Caco-2 (cell line): ENCODE data around the gene ADCY10. TPM values are rescaled to one million over a fixed set of nuclear protein-coding genes. Genes with fewer than 3 reads are reported as not detected.
"Not testable (repeated sequence)": the region's sequence is repeated elsewhere in the genome, so short reads cannot be mapped to it uniquely, and the experiment has no call there.

Source experiments
- BruUV-seq: library from RNA; stranded (reverse); fragments of 400-500 nt; replicated peaks from 2 replicates; lab custom pipeline; 2021; lab: Mats Ljungman, UMichigan
- CTCF ChIA-PET: fragments of 300-600 bp; sonication (Branson Sonifier 250); formaldehyde crosslinking; loops from one replicate; lab custom pipeline; 2022; ENCODE audit warnings: antibody characterized with exemption; lab: Charles Lee
- POLR2A ChIA-PET: fragments of 300-600 bp; sonication (Branson Sonifier 250); formaldehyde crosslinking; loops from one replicate; lab custom pipeline; 2022; ENCODE audit warnings: antibody characterized with exemption; lab: Charles Lee
- DNase-seq, 2 experiments: peaks; one replicate each; pipeline versions ENCODE4 v3.0.0 to v3.0.0-alpha.2; 2020 to 2022
- H3K27me3 ChIP-seq: replicated peaks from 2 replicates; pipeline ENCODE4 v1.6.0; 2011; ENCODE audit warnings: low read length; ENCODE audit not compliant: control insufficient read depth, insufficient read depth
- H3K36me3 ChIP-seq: 2 replicates; pipeline ENCODE4 v1.5.1; 2011; ENCODE audit warnings: low read length; ENCODE audit not compliant: control insufficient read depth, insufficient read depth
- H3K4me1 ChIP-seq: fragments of 250-450 bp; sonication (Bioruptor Pico); 2 replicates; pipeline ENCODE4 v1.5.1; 2020; ENCODE audit warnings: mild to moderate bottlenecking
- H3K4me3 ChIP-seq: 2 replicates; pipeline ENCODE4 v1.5.1; 2011; ENCODE audit warnings: low read depth, mild to moderate bottlenecking, control low read depth, low read length
- H3K9me3 ChIP-seq: fragments of 250-450 bp; sonication (Bioruptor Pico); 2 replicates; pipeline ENCODE4 v1.5.1; 2020; ENCODE audit warnings: mild to moderate bottlenecking, moderate library complexity
- H3K27ac Mint-ChIP-seq: one replicate; pipeline ENCODE4 v1.8.0; 2022; ENCODE audit warnings: mixed read lengths; ENCODE audit not compliant: unreplicated experiment
- H3K27me3 Mint-ChIP-seq: one replicate; pipeline ENCODE4 v1.8.0; 2022; ENCODE audit warnings: mixed read lengths; ENCODE audit not compliant: insufficient read depth, unreplicated experiment
- H3K36me3 Mint-ChIP-seq: one replicate; pipeline ENCODE4 v1.8.0; 2022; ENCODE audit warnings: mild to moderate bottlenecking, mixed read lengths; ENCODE audit not compliant: insufficient read depth, unreplicated experiment
- H3K4me1 Mint-ChIP-seq: one replicate; pipeline ENCODE4 v1.8.0; 2022; ENCODE audit warnings: low read depth, mixed read lengths; ENCODE audit not compliant: unreplicated experiment
- H3K4me3 Mint-ChIP-seq: one replicate; pipeline ENCODE4 v1.8.0; 2022; ENCODE audit warnings: mild to moderate bottlenecking, moderate library complexity, mixed read lengths; ENCODE audit not compliant: unreplicated experiment
- H3K9me3 Mint-ChIP-seq: one replicate; pipeline ENCODE4 v1.8.0; 2022; ENCODE audit warnings: mixed read lengths; ENCODE audit not compliant: unreplicated experiment
- CTCF ChIP-seq, 2 experiments: fragments of 200-600 bp in 1 of 2; IDR thresholded peaks; 1 replicate in 1 of 2; 2 replicates in 1 of 2; pipeline versions ENCODE4 v1.5.1 to v1.8.0; 2011 to 2022; ENCODE audit warnings: antibody characterized with exemption in 1 of 2, control low read depth in 1 of 2, inconsistent platforms in 1 of 2, low read depth in 1 of 2, low read length in 1 of 2, mild to moderate bottlenecking in 1 of 2, moderate library complexity in 1 of 2; ENCODE audit not compliant: insufficient read depth in 1 of 2, severe bottlenecking in 1 of 2, unreplicated experiment in 1 of 2
- intact Hi-C: fragments of 100-400 bp; cut with micrococcal nuclease; formaldehyde crosslinking; loops from one replicate; pipeline ENCODE4 v1.10.0; 2022; ENCODE audit not compliant: unreplicated experiment
- total RNA-seq: library from RNA; stranded (reverse); gene quantifications from 2 replicates; pipeline ENCODE4 v1.2.3, GENCODE V29; 2022

ADCY10 gene
- total RNA-seq, 1 experiment from 2014 or later: 1.7 TPM

DNA sequence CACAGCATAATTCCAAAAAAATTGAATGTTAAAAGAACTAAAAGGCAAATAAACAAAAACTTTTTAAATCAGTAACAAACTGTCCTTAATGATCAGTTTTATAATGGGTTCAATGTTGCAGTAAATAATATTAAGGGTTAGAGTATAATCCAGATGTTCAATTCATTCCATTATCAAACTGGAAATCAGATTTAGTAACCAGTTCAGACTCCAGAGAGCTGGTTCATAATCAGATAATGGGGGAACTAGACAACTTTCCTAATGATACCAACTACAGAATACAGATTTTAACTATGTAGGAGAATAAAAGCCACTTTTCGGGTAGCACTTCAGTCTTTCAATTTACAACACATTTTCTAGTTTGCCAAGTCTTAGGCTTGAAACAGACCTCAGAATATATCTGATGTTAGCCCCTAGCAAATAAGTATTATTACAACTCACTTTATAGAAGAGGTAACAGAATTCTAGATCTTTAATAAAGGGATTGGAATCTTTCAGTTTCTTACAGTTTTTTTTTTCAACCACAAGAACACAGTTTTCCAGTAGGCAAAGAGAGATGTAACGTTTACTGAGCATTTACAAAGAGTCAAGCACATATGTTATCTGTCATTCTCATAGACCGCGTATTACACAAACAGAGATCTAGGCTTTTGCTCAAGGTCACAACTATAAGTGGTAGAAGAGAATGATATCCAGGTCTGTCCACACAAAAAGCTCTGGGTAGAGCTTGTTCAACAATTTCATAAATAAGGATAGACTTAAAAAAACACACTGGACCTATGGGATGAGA lies 20.7 kb upstream of the ADCY10 start:
- Mint-ChIP-seq H3K9me3 (no peaks in the 10 kb centered on the region), H3K4me3 (peak overlapping the region; percentile 82), H3K36me3 (peaks cover 20% of the 10 kb centered on the region), H3K4me1 (peaks cover 11% of the 10 kb centered on the region), H3K27ac (peak overlapping the region; percentile 86), H3K27me3 (no peaks in the 10 kb centered on the region)
- peaks cover 26% of the 10 kb centered on the region for H3K4me1 ChIP-seq
- intact Hi-C loops: loop anchor here (1.0 to 10.0 kb wide), 3 partner anchors 17 to 210 kb away; no protein-coding TSS in a partner anchor
- peak overlapping the region; percentile 66 for H3K4me3 ChIP-seq
- no TSS peak for BruUV-seq
- no peak for TF ChIP-seq CTCF (IDR thresholded peaks at IDR 0.05; ENCODE audit: insufficient read depth in 1 of 2, low read depth in 1 of 2, low read length in 1 of 2, severe bottlenecking in 1 of 2, unreplicated experiment in 1 of 2)
- POLR2A ChIA-PET: interaction anchor here (0.5 to 0.6 kb wide), 3 partner anchors 125 to 377 kb away, joined by 3 to 4 read pairs (median 4); no protein-coding TSS in a partner anchor
- no peaks in the 10 kb centered on the region for H3K27me3 ChIP-seq
- no peak for DNase-seq
- CTCF ChIA-PET: interaction anchor here (3.4 kb wide), 1 partner anchor 148 kb away, joined by 15 read pairs; no protein-coding TSS in a partner anchor
- H3K9me3 ChIP-seq: no peaks in the 10 kb centered on the region
- H3K36me3 ChIP-seq: no peaks in the 10 kb centered on the region

DNA sequence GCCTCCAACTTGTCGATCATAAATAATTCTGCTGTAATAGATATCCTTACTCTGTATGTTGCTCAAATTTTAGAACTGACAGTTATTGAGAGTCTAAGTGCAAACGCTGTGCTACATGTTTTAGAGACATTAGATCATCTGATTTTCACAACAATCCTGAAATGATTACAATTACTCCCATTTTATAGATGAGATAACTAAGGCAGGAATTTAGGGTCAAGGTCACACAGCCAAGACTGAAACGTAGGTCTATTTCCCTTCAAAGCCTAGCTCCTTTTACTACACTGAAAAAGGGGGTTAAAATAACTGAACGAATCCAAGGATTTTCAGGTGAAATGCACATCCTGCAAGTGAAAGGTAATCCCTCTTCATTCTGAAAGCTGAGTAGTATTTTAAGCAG lies 19.9 kb upstream of the ADCY10 start:
- Mint-ChIP-seq H3K4me1 (peaks cover 13% of the 10 kb centered on the region), H3K27me3 (no peaks in the 10 kb centered on the region), H3K9me3 (no peaks in the 10 kb centered on the region), H3K36me3 (peaks cover 20% of the 10 kb centered on the region), H3K27ac (no peak overlapping the region), H3K4me3 (peak overlapping the region; percentile 82)
- H3K4me3 ChIP-seq: peak overlapping the region; percentile 66
- intact Hi-C loops: loop anchor here (10.0 kb wide), 1 partner anchor 211 kb away; no protein-coding TSS in a partner anchor
- no peaks in the 10 kb centered on the region for H3K27me3 ChIP-seq
- H3K4me1 ChIP-seq: peaks cover 34% of the 10 kb centered on the region
- no peaks in the 10 kb centered on the region for H3K9me3 ChIP-seq
- no TSS peak for BruUV-seq
- CTCF ChIA-PET: no interaction called here
- no peaks in the 10 kb centered on the region for H3K36me3 ChIP-seq
- TF ChIP-seq CTCF (IDR thresholded peaks at IDR 0.05; ENCODE audit: insufficient read depth in 1 of 2, low read depth in 1 of 2, low read length in 1 of 2, severe bottlenecking in 1 of 2, unreplicated experiment in 1 of 2): no peak
- POLR2A ChIA-PET: interaction anchor here (0.6 kb wide), 2 partner anchors 126 to 302 kb away, joined by 3 to 4 read pairs; no protein-coding TSS in a partner anchor
- DNase-seq: no peak

GRCh38 chr1:167929725-167930124 lies 15.8 kb upstream of the ADCY10 start:
- TF ChIP-seq CTCF (IDR thresholded peaks at IDR 0.05; ENCODE audit: insufficient read depth in 1 of 2, low read depth in 1 of 2, low read length in 1 of 2, severe bottlenecking in 1 of 2, unreplicated experiment in 1 of 2): no peak
- no peaks in the 10 kb centered on the region for H3K27me3 ChIP-seq
- Mint-ChIP-seq H3K27me3 (no peaks in the 10 kb centered on the region), H3K27ac (no peak overlapping the region), H3K9me3 (no peaks in the 10 kb centered on the region), H3K36me3 (peaks cover 11% of the 10 kb centered on the region), H3K4me1 (peaks cover 21% of the 10 kb centered on the region), H3K4me3 (peak overlapping the region; percentile 43)
- H3K36me3 ChIP-seq: no peaks in the 10 kb centered on the region
- H3K4me3 ChIP-seq: no peak overlapping the region
- ChIA-PET POLR2A (no interaction called here), CTCF (no interaction called here)
- no peak for DNase-seq
- H3K9me3 ChIP-seq: no peaks in the 10 kb centered on the region
- H3K4me1 ChIP-seq: peaks cover 56% of the 10 kb centered on the region
- intact Hi-C loops: loop anchor here (5.0 to 10.0 kb wide), 2 partner anchors 107 to 215 kb away; no protein-coding TSS in a partner anchor
- no TSS peak for BruUV-seq

DNA sequence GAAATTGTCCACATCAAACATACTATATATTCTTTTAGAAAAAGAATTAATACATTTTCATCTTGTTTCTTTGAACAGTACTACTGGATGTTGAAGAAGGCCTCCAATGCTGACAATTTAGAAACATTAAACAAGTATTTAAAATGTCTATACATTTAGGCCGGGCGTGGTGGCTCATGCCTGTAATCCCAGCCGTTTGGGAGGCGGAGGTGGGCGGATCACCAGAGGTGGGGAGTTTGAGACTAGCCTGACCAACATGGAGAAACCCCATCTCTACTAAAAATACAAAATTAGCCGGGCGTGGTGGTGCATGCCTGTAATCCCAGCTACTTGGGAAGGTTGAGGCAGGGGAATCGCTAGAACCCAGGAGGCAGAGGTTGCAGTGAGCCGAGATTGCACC lies 15.0 kb upstream of the ADCY10 start:
- H3K27ac Mint-ChIP-seq, H3K9me3 Mint-ChIP-seq, BruUV-seq, CTCF ChIA-PET, H3K36me3 ChIP-seq, H3K27me3 Mint-ChIP-seq, H3K27me3 ChIP-seq, DNase-seq, H3K9me3 ChIP-seq, H3K4me3 Mint-ChIP-seq, H3K4me3 ChIP-seq: not testable (repeated sequence)
- peaks cover 21% of the 10 kb centered on the region for H3K4me1 Mint-ChIP-seq
- POLR2A ChIA-PET: interaction anchor here (0.7 kb wide), 1 partner anchor 10 kb away, joined by 3 read pairs; no protein-coding TSS in a partner anchor
- peaks cover 11% of the 10 kb centered on the region for H3K36me3 Mint-ChIP-seq
- peaks cover 55% of the 10 kb centered on the region for H3K4me1 ChIP-seq
- intact Hi-C loops: loop anchor here (5.0 kb wide), 1 partner anchor 107 kb away; no protein-coding TSS in a partner anchor
